SH-SY5Y (cell line): ENCODE results near the gene PIP4K2A.

Experiments
- GATA2 ChIP-seq: IDR thresholded peaks from 2 replicates; pipeline ENCODE4 v1.6.1; 2011; ENCODE audit warnings: mild to moderate bottlenecking, low read depth, low read length
- GATA3 ChIP-seq: IDR thresholded peaks from 2 replicates; pipeline ENCODE4 v1.6.1; 2011; ENCODE audit warnings: low read depth, mild to moderate bottlenecking, low read length, moderate library complexity

- no peak for TF ChIP-seq GATA3
- no peak for TF ChIP-seq GATA2
Measured at GRCh38 chr10:22700489-22700888, 13.9 kb downstream of the PIP4K2A start.
